ENCODE data around the gene IQCC.

- TF ChIP-seq, protein P1, sequence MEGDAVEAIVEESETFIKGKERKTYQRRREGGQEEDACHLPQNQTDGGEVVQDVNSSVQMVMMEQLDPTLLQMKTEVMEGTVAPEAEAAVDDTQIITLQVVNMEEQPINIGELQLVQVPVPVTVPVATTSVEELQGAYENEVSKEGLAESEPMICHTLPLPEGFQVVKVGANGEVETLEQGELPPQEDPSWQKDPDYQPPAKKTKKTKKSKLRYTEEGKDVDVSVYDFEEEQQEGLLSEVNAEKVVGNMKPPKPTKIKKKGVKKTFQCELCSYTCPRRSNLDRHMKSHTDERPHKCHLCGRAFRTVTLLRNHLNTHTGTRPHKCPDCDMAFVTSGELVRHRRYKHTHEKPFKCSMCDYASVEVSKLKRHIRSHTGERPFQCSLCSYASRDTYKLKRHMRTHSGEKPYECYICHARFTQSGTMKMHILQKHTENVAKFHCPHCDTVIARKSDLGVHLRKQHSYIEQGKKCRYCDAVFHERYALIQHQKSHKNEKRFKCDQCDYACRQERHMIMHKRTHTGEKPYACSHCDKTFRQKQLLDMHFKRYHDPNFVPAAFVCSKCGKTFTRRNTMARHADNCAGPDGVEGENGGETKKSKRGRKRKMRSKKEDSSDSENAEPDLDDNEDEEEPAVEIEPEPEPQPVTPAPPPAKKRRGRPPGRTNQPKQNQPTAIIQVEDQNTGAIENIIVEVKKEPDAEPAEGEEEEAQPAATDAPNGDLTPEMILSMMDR (IDR thresholded peaks at IDR 0.05; ENCODE audit: poor library complexity): no peak
- no peak for TF ChIP-seq EZH2 (IDR thresholded peaks at IDR 0.05; ENCODE audit: borderline replicate concordance)
Observed at GRCh38 chr1:32255072-32256071, 49.9 kb downstream of the IQCC start.

Measured in hepatocyte (in vitro differentiated cells).